T-cell (primary cell): ENCODE data around the gene FCRL4. TPM values are rescaled to one million over a fixed set of nuclear protein-coding genes. Genes with fewer than 3 reads are reported as not detected.
A peak's percentile ranks its signal among the peaks of the same experiment; 100 is the strongest.

Source experiments
- ATAC-seq, 4 experiments: fragments of 200-7000 bp in 3 of 4; fragments of 150-1000 bp in 1 of 4; cut with Tn5 transposase; replicated peaks in 1 of 4; 1 replicate in 3 of 4; 2 replicates in 1 of 4; pipeline ENCODE4 v1.10.0; 2021; ENCODE audit warnings: moderate library complexity in 3 of 4, mild to moderate bottlenecking in 2 of 4, moderate number of reproducible peaks in 1 of 4
- CTCF ChIA-PET, 2 donors: fragments of 300-600 bp; sonication (Branson Sonifier 250); formaldehyde crosslinking; loops; one replicate each; lab custom pipeline; 2022; ENCODE audit warnings: antibody characterized with exemption in 2 of 2; lab: Charles Lee
- POLR2A ChIA-PET, 2 donors: fragments of 300-600 bp; sonication (Branson Sonifier 250); formaldehyde crosslinking; loops; one replicate each; lab custom pipeline; 2022; ENCODE audit warnings: antibody characterized with exemption in 2 of 2; lab: Charles Lee
- DNase-seq, 35 experiments: peaks; one replicate each; pipeline versions ENCODE4 v3.0.0 to v3.0.0-alpha.2; 2013 to 2023
- H3K27ac ChIP-seq: one replicate; pipeline ENCODE4 v1.5.1; 2013; ENCODE audit warnings: low read length
- H3K27me3 ChIP-seq, 2 experiments: replicated peaks in 1 of 2; 1 replicate in 1 of 2; 2 replicates in 1 of 2; pipeline versions ENCODE4 v1.6.1 to v1.7.0; 2013; ENCODE audit warnings: low read length in 1 of 2, mixed read lengths in 1 of 2; ENCODE audit not compliant: control insufficient read depth in 2 of 2, insufficient read depth in 2 of 2; ENCODE audit errors: extremely low read depth in 1 of 2
- H3K36me3 ChIP-seq, 2 donors: 1 replicate in 1 of 2; 2 replicates in 1 of 2; pipeline versions ENCODE4 v1.6.1 to v1.7.0; 2013; ENCODE audit warnings: low read length in 1 of 2; ENCODE audit not compliant: control insufficient read depth in 2 of 2, insufficient read depth in 1 of 2; ENCODE audit errors: extremely low read depth in 1 of 2
- H3K4me1 ChIP-seq, 2 experiments: 1 replicate in 1 of 2; 2 replicates in 1 of 2; pipeline versions ENCODE4 v1.6.1 to v1.7.0; 2013; ENCODE audit warnings: low read length in 2 of 2, mixed read lengths in 1 of 2; ENCODE audit not compliant: insufficient read depth in 2 of 2, control insufficient read depth in 1 of 2; ENCODE audit errors: extremely low read depth in 1 of 2
- H3K4me3 ChIP-seq, 2 donors: 1 replicate in 1 of 2; 2 replicates in 1 of 2; pipeline versions ENCODE4 v1.5.1 to v1.7.0; 2013; ENCODE audit warnings: mild to moderate bottlenecking in 2 of 2, low read length in 1 of 2, moderate library complexity in 1 of 2; ENCODE audit not compliant: control insufficient read depth in 1 of 2; ENCODE audit errors: extremely low read depth in 1 of 2
- H3K9me3 ChIP-seq: 2 replicates; pipeline ENCODE4 v1.7.0; 2013
- H3K27ac Mint-ChIP-seq, 2 donors: one replicate each; pipeline ENCODE4 v1.8.0; 2020 to 2021; ENCODE audit warnings: mild to moderate bottlenecking in 2 of 2, mixed read lengths in 2 of 2
- H3K27me3 Mint-ChIP-seq, 2 donors: one replicate each; pipeline ENCODE4 v1.8.0; 2021 to 2022; ENCODE audit warnings: mixed read lengths in 2 of 2
- H3K36me3 Mint-ChIP-seq: one replicate; pipeline ENCODE4 v1.8.0; 2021; ENCODE audit warnings: mixed read lengths
- H3K4me1 Mint-ChIP-seq, 3 donors: one replicate each; pipeline ENCODE4 v1.8.0; 2020 to 2022; ENCODE audit warnings: mixed read lengths in 3 of 3, mild to moderate bottlenecking in 1 of 3
- H3K4me3 Mint-ChIP-seq, 3 donors: one replicate each; pipeline ENCODE4 v1.8.0; 2020 to 2022; ENCODE audit warnings: mild to moderate bottlenecking in 3 of 3, mixed read lengths in 3 of 3, moderate library complexity in 3 of 3
- H3K9me3 Mint-ChIP-seq, 3 donors: one replicate each; pipeline ENCODE4 v1.8.0; 2020 to 2022; ENCODE audit warnings: mixed read lengths in 3 of 3
- WGBS: methylation state at CpG from one replicate; pipeline ENCODE4 v1.1.5; 2013; ENCODE audit warnings: missing lambda C conversion rate; ENCODE audit not compliant: insufficient coverage; 5-methylcytosine and 5-hydroxymethylcytosine counted together
- total RNA-seq, 35 experiments: library from RNA in 6 of 35; stranded (reverse) in 6 of 35; fragments of 120-200 nt in 1 of 35; gene quantifications; one replicate each; pipeline versions ENCODE4 v1.2.1 to v1.2.4 and lab custom pipeline; 2013 to 2026

Gene FCRL4
- total RNA-seq, 5 donors from 2014 or later (not counting 1 experiment from before 2014, with no cell fraction given), result 0.07 to 0.15 TPM; not detected in 3

DNA sequence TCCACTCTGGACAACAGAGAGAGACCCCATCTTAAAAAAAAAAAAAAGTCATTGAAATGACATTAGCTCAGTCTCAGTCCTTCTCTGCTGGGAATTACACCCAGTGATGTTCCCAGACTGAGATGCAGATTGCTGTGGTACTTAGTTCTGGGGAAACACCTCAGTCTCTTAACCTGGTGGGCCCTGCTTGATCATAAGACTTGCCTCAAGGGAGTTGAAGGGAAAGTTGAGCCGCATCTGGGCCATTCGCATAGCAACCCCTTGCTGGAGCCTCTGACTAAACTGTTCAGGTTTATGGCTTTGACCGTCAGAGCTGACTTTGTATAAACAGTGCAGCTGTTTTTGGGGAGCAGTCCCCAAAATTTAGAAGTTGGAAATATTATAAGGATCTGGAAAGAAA is 13.4 kb downstream of the FCRL4 start:
- H3K27me3 Mint-ChIP-seq, result peaks cover 14 to 29% of the 10 kb centered on the region in 2 donors
- Histone ChIP-seq H3K9me3 (no peaks in the 10 kb centered on the region), H3K27ac (no peak overlapping the region), H3K36me3 (no peaks in the 10 kb centered on the region), H3K4me3 (no peak overlapping the region), H3K4me1 (peaks cover 0 to 2% of the 10 kb centered on the region in 2 experiments), H3K27me3 (peaks cover 0 to 4% of the 10 kb centered on the region in 2 experiments)
- CTCF ChIA-PET, result interaction anchor here in 1 of 2 donors (0.7 kb wide), 1 partner anchor 829 kb away, joined by 4 read pairs; no protein-coding TSS in a partner anchor
- DNase-seq, result no peak
- no peak for ATAC-seq
- H3K4me1 Mint-ChIP-seq, result peaks cover 2 to 4% (median 2%) of the 10 kb centered on the region in 3 donors
- H3K4me3 Mint-ChIP-seq, result no peak overlapping the region
- H3K36me3 Mint-ChIP-seq, result no peaks in the 10 kb centered on the region
- no peaks in the 10 kb centered on the region for H3K9me3 Mint-ChIP-seq
- no peak overlapping the region for H3K27ac Mint-ChIP-seq
- POLR2A ChIA-PET, result no interaction called here
- WGBS, result 100% methylated on average over 3 of the region's 3 CpGs

DNA sequence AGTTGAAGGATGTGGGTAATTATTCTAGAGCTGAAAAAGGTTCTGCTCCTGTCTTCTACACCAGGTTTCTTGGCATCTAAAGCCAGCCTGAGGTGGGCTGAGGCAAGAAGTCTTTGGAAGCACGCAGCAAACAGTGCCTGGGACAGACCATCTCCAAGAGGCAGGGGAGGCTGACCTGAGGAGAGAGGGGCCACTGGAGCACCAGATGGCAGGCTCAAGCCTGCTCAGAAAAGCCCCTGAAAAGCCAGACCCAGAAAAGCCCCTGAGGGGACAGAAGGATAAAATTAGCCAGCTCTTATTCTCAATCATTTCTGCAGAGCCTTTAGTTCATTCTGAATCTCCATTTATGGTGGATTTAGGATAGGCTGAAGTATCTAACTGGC is 17.1 kb downstream of the FCRL4 start:
- Mint-ChIP-seq H3K9me3 (no peaks in the 10 kb centered on the region), H3K4me1 (peaks cover 2 to 4% (median 2%) of the 10 kb centered on the region in 3 donors), H3K36me3 (no peaks in the 10 kb centered on the region), H3K4me3 (no peak overlapping the region), H3K27me3 (peaks cover 6 to 15% of the 10 kb centered on the region in 2 donors), H3K27ac (no peak overlapping the region)
- Histone ChIP-seq H3K4me3 (no peak overlapping the region), H3K36me3 (no peaks in the 10 kb centered on the region), H3K27ac (no peak overlapping the region), H3K27me3 (no peaks in the 10 kb centered on the region), H3K9me3 (no peaks in the 10 kb centered on the region), H3K4me1 (peaks cover 0 to 2% of the 10 kb centered on the region in 2 experiments)
- 71% methylated on average over 1 of the region's 1 CpG for WGBS
- ChIA-PET CTCF (interaction anchor here (0.8 to 1.9 kb wide), 15 partner anchors 8 to 543 kb away, joined by 3 to 24 read pairs (median 4); partner anchors contain the start of gene FCRL2 (in 1 of the 2)), POLR2A (no interaction called here)
- ATAC-seq, result no peak
- DNase-seq, result no peak

DNA sequence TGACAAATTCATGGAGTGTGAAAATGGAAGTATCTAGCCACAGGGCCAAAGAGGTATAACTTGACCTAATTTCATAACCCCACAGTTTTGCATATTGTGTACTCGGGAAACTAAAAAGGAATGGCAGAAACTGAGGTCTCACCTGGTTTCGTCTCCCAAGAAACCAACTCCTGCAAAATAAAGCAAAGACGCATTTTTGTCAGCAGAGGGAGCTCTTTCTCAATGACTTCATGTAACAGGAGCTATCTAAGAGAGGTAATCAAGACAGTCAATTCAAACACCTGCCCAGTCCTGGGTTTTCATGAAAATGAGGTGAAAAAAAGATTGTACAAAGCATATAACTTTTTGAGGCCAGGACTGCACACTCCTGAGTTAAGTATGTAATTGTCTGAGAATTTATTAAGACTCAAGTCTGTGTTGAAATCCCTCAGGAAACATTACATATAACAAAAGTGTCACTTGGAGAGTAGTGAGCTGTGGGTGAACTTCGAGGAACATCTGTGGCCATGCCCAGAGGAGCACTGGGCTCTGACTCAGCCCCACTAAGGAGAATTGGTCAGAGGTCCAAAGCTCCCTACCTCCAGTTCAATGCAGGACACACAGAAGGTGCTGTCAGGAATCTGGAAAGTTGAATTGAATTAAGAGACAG is 17.6 kb downstream of the FCRL4 start:
- no peaks in the 10 kb centered on the region for H3K36me3 Mint-ChIP-seq
- H3K4me3 Mint-ChIP-seq, result no peak overlapping the region
- H3K27ac ChIP-seq, result no peak overlapping the region
- peaks cover 0 to 2% of the 10 kb centered on the region in 2 experiments for H3K4me1 ChIP-seq
- DNase-seq, result peak in 14 of 35 experiments; percentile 2 to 70 (median 12)
- WGBS, result 0% methylated on average over 2 of the region's 4 CpGs
- no peaks in the 10 kb centered on the region for H3K36me3 ChIP-seq
- POLR2A ChIA-PET, result no interaction called here
- no peaks in the 10 kb centered on the region for H3K9me3 ChIP-seq
- H3K27me3 ChIP-seq, result no peaks in the 10 kb centered on the region
- H3K4me1 Mint-ChIP-seq, result peaks cover 2 to 4% (median 2%) of the 10 kb centered on the region in 3 donors
- H3K27ac Mint-ChIP-seq, result no peak overlapping the region
- CTCF ChIA-PET, result interaction anchor here (0.6 to 1.9 kb wide), 17 partner anchors 8 to 544 kb away, joined by 3 to 24 read pairs (median 4); partner anchors contain the start of gene FCRL2 (in 1 of the 2)
- no peak overlapping the region for H3K4me3 ChIP-seq
- H3K27me3 Mint-ChIP-seq, result peaks cover 1 to 11% of the 10 kb centered on the region in 2 donors
- ATAC-seq, result no peak
- H3K9me3 Mint-ChIP-seq, result no peaks in the 10 kb centered on the region

DNA sequence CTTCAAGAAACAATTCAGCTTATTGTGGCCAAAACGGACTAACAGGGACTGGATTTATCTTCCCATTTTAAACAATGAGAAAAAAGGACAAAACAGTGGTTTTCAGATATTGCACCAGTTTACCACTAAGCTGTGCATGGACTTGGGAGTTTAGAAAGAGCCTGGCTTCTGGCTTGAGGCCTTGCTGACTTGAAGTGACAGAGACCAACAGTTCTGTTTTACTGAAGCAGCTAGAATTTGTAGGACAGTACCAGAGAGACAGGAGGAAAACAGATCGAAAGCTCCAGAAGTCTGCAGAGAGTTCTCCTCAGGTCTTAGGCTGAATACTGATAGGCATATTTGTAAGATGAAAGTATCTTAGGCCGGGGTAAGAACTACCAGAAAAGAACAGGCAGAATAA is 20.5 kb downstream of the FCRL4 start:
- Histone ChIP-seq H3K4me1 (no peaks in the 10 kb centered on the region), H3K9me3 (no peaks in the 10 kb centered on the region), H3K27me3 (no peaks in the 10 kb centered on the region), H3K4me3 (no peak overlapping the region), H3K27ac (no peak overlapping the region), H3K36me3 (no peaks in the 10 kb centered on the region)
- H3K27me3 Mint-ChIP-seq, result peaks cover 4 to 10% of the 10 kb centered on the region in 2 donors
- peaks cover 2 to 4% (median 2%) of the 10 kb centered on the region in 3 donors for H3K4me1 Mint-ChIP-seq
- no peak overlapping the region for H3K27ac Mint-ChIP-seq
- no peaks in the 10 kb centered on the region for H3K36me3 Mint-ChIP-seq
- 65% methylated on average over 2 of the region's 3 CpGs for WGBS
- no peak overlapping the region for H3K4me3 Mint-ChIP-seq
- ChIA-PET POLR2A (no interaction called here), CTCF (interaction anchor here (1.2 to 1.7 kb wide), 3 partner anchors 9 to 547 kb away, joined by 3 to 4 read pairs (median 4); no protein-coding TSS in a partner anchor)
- ATAC-seq (no peak), DNase-seq (no peak)
- H3K9me3 Mint-ChIP-seq, result no peaks in the 10 kb centered on the region

DNA sequence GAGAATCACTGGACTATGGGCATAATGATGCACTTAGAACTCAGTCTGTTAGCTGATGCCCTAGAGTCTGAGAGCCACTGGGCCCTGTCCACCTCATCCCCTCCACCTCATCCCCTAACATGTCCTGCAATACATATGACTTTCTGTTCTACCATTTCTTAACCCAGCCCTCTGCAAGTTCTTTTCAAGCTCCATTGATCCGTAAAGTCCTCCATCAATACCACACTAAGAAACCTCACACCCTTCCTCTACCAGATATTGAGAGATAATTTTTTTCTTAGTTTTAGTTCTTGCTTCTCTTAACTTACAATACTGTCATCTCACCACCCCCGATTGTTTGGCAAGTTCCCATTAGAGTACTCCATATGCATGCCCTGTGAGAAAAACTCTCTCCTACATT is 22.1 kb downstream of the FCRL4 start:
- ATAC-seq (no peak), DNase-seq (no peak)
- Mint-ChIP-seq H3K27me3 (peaks cover 4 to 7% of the 10 kb centered on the region in 2 donors), H3K4me3 (no peak overlapping the region), H3K36me3 (no peaks in the 10 kb centered on the region), H3K4me1 (peaks cover 0 to 4% (median 2%) of the 10 kb centered on the region in 3 donors), H3K27ac (no peak overlapping the region), H3K9me3 (no peaks in the 10 kb centered on the region)
- CTCF ChIA-PET, result interaction anchor here in 1 of 2 donors (1.1 kb wide), 1 partner anchor 12 kb away, joined by 3 read pairs; no protein-coding TSS in a partner anchor
- Histone ChIP-seq H3K36me3 (no peaks in the 10 kb centered on the region), H3K27me3 (no peaks in the 10 kb centered on the region), H3K27ac (no peak overlapping the region), H3K9me3 (no peaks in the 10 kb centered on the region), H3K4me3 (no peak overlapping the region), H3K4me1 (no peaks in the 10 kb centered on the region)
- WGBS, result no CpG with 5 or more reads among the region's 2 CpGs
- POLR2A ChIA-PET, result no interaction called here

DNA sequence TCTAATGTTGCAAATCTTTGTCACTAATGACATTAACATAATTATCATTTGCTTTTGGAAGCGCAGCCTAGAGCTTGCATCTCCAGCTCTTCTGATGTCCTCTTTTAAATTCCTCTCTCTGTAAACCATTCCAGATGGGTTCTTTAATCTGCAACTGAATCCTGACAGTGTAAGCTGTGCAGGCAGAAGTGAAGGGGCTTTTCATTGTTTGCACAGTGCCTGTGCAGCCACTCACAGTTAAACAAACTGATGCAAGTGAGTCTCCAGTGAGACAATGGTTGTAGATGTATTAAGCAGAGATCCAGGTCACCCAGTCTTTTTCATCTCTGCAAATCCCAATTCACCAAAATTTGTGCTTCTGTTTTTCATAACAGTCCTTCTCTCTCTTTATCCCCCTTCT is 23.0 kb downstream of the FCRL4 start:
- WGBS, result no CpG with 5 or more reads among the region's 1 CpG
- Mint-ChIP-seq H3K4me3 (no peak overlapping the region), H3K27ac (no peak overlapping the region), H3K27me3 (peaks cover 4 to 7% of the 10 kb centered on the region in 2 donors), H3K36me3 (no peaks in the 10 kb centered on the region), H3K9me3 (no peaks in the 10 kb centered on the region), H3K4me1 (no peaks in the 10 kb centered on the region)
- Histone ChIP-seq H3K27ac (no peak overlapping the region), H3K9me3 (no peaks in the 10 kb centered on the region), H3K4me1 (no peaks in the 10 kb centered on the region), H3K27me3 (no peaks in the 10 kb centered on the region), H3K4me3 (no peak overlapping the region), H3K36me3 (no peaks in the 10 kb centered on the region)
- ChIA-PET CTCF (no interaction called here), POLR2A (no interaction called here)
- ATAC-seq (no peak), DNase-seq (no peak)
